SK-N-SH (cell line): Measurements from ENCODE around the gene SCN4A. TPM values are rescaled to one million over a fixed set of nuclear protein-coding genes. Genes with fewer than 3 reads are reported as not detected.

Experiments used
- CTCF ChIA-PET: fragments of 300-600, 350-600 bp; formaldehyde crosslinking; extraction: SDS; loops from one replicate; lab custom pipeline; 2021; lab: Yijun Ruan, JAX
- POLR2A ChIA-PET: fragments of 350-600 bp; sonication (Branson Sonifier 250); formaldehyde crosslinking; extraction: SDS; loops from one replicate; lab custom pipeline; 2020; ENCODE audit warnings: antibody characterized with exemption, inconsistent platforms; lab: Yijun Ruan, JAX
- DNase-seq: peaks from one replicate; pipeline ENCODE4 v3.0.0; 2012
- H2AFZ ChIP-seq: fragments of 200-600 bp; sonication (generic); 2 replicates; pipeline ENCODE4 v1.8.1; 2016; ENCODE audit warnings: antibody characterized with exemption, mild to moderate bottlenecking, low read depth
- H3F3A ChIP-seq: fragments of 200-600 bp; sonication (generic); replicated peaks from 2 replicates; pipeline ENCODE3; 2016; ENCODE audit warnings: antibody characterized with exemption, mild to moderate bottlenecking; ENCODE audit not compliant: insufficient read depth
- H3K27ac ChIP-seq, 2 experiments: fragments of 200-500 bp in 1 of 2; fragments of 200-600 bp in 1 of 2; sonication (Bioruptor generic) in 1 of 2; sonication (generic), shearing (Covaris generic) in 1 of 2; 2 replicates each; pipeline versions ENCODE4 v1.5.1 to v1.6.1; 2014 to 2016; ENCODE audit warnings: low read depth in 2 of 2, inconsistent platforms in 1 of 2, low read length in 1 of 2, mild to moderate bottlenecking in 1 of 2, mixed read lengths in 1 of 2
- H3K27me3 ChIP-seq: fragments of 200-600 bp; sonication (generic), shearing (Covaris generic); 2 replicates; pipeline ENCODE4 v1.6.1; 2016; ENCODE audit warnings: mixed run types; ENCODE audit not compliant: insufficient read depth
- H3K36me3 ChIP-seq, 2 experiments: fragments of 200-500 bp in 1 of 2; fragments of 200-600 bp in 1 of 2; sonication (Bioruptor generic) in 1 of 2; sonication (generic) in 1 of 2; replicated peaks in 1 of 2; 2 replicates each; pipeline versions ENCODE3 to v1.5.1; 2014 to 2016; ENCODE audit warnings: low read length in 1 of 2, mild to moderate bottlenecking in 1 of 2; ENCODE audit not compliant: insufficient read depth in 2 of 2, control insufficient read depth in 1 of 2
- H3K4me1 ChIP-seq, 2 experiments: fragments of 200-500 bp in 1 of 2; fragments of 200-600 bp in 1 of 2; sonication (Bioruptor generic) in 1 of 2; sonication (generic), shearing (Covaris generic) in 1 of 2; 2 replicates each; pipeline versions ENCODE4 v1.5.1 to v1.6.1; 2014 to 2016; ENCODE audit warnings: low read depth in 1 of 2, low read length in 1 of 2, mixed run types in 1 of 2; ENCODE audit not compliant: insufficient read depth in 2 of 2, control insufficient read depth in 1 of 2
- H3K4me2 ChIP-seq: fragments of 200-600 bp; sonication (generic), shearing (Covaris generic); 2 replicates; pipeline ENCODE4 v1.6.1; 2017; ENCODE audit warnings: mixed run types
- H3K4me3 ChIP-seq, 2 experiments: fragments of 200-500 bp in 1 of 2; fragments of 200-600 bp in 1 of 2; sonication (Bioruptor generic) in 1 of 2; sonication (generic), shearing (Covaris generic) in 1 of 2; 2 replicates each; pipeline versions ENCODE4 v1.5.1 to v1.8.1; 2014 to 2016; ENCODE audit warnings: low read depth in 2 of 2, inconsistent platforms in 1 of 2, low read length in 1 of 2, mild to moderate bottlenecking in 1 of 2, mixed read lengths in 1 of 2, moderate library complexity in 1 of 2
- H3K79me2 ChIP-seq: fragments of 200-600 bp; sonication (generic); 2 replicates; pipeline ENCODE4 v1.8.1; 2017; ENCODE audit warnings: mild to moderate bottlenecking; ENCODE audit not compliant: insufficient read depth
- H3K9ac ChIP-seq: fragments of 200-600 bp; sonication (generic); 2 replicates; pipeline ENCODE4 v1.6.1; 2017; ENCODE audit warnings: mixed run types
- H3K9me2 ChIP-seq: fragments of 200-600 bp; sonication (generic); 2 replicates; pipeline ENCODE4 v1.6.1; 2017; ENCODE audit warnings: mixed run types
- H3K9me3 ChIP-seq: fragments of 200-600 bp; sonication (generic); 2 replicates; pipeline ENCODE4 v1.6.1; 2017; ENCODE audit warnings: mixed run types, mild to moderate bottlenecking, moderate library complexity
- H4K20me1 ChIP-seq: fragments of 200-600 bp; sonication (generic); 2 replicates; pipeline ENCODE4 v1.6.1; 2017; ENCODE audit warnings: mild to moderate bottlenecking, mixed run types; ENCODE audit not compliant: insufficient read depth
- GABPA ChIP-seq: IDR thresholded peaks from 2 replicates; pipeline ENCODE4 v1.4.0; 2012; ENCODE audit warnings: low read depth, mild to moderate bottlenecking
- GATA2 ChIP-seq: sonication (generic); formaldehyde crosslinking; IDR thresholded peaks from 2 replicates; pipeline ENCODE4 v1.5.0; 2020; ENCODE audit warnings: mild to moderate bottlenecking, missing genetic modification reagents
- IRF3 ChIP-seq: fragments of 150-350 bp; IDR thresholded peaks from 2 replicates; pipeline ENCODE4 v1.6.1; 2016; ENCODE audit warnings: mild to moderate bottlenecking, low read depth, low read length
- MAX ChIP-seq: IDR thresholded peaks from 2 replicates; pipeline ENCODE4 v1.4.0; 2012; ENCODE audit warnings: low read depth
- NFIC ChIP-seq: IDR thresholded peaks from 2 replicates; pipeline ENCODE4 v1.4.0; 2012; ENCODE audit warnings: borderline replicate concordance
- RCOR1 ChIP-seq: fragments of 150-350 bp; IDR thresholded peaks from 2 replicates; pipeline ENCODE4 v1.6.1; 2017; ENCODE audit warnings: antibody characterized with exemption, low read length
- RFX5 ChIP-seq: IDR thresholded peaks from 2 replicates; pipeline ENCODE4 v1.6.1; 2012; ENCODE audit warnings: mild to moderate bottlenecking, improper control_type of control experiment, low read length
- SMC3 ChIP-seq: IDR thresholded peaks from 2 replicates; pipeline ENCODE4 v1.6.1; 2012; ENCODE audit warnings: low read depth, low read length, improper control_type of control experiment
- TCF12 ChIP-seq: IDR thresholded peaks from 2 replicates; pipeline ENCODE4 v1.4.0; 2012
- TEAD4 ChIP-seq: IDR thresholded peaks from 2 replicates; pipeline ENCODE4 v1.4.0; 2012; ENCODE audit warnings: mild to moderate bottlenecking, borderline replicate concordance; ENCODE audit not compliant: insufficient read depth
- USF2 ChIP-seq: fragments of 150-350 bp; IDR thresholded peaks from 2 replicates; pipeline ENCODE4 v1.6.1; 2017; ENCODE audit warnings: antibody characterized with exemption, low read length, low read depth, borderline replicate concordance
- ZBTB33 ChIP-seq: IDR thresholded peaks from 2 replicates; pipeline ENCODE4 v1.4.0; 2012; ENCODE audit warnings: low read depth, borderline replicate concordance
- WGBS: methylation state at CpG from one replicate; pipeline ENCODE4 v1.1.6; 2017; ENCODE audit warnings: low lambda C conversion rate; 5-methylcytosine and 5-hydroxymethylcytosine counted together
- polyA plus RNA-seq, 3 experiments: library from polyadenylated mRNA; depleted of rRNA; stranded (reverse); fragments of >200 nt; gene quantifications; 2 replicates each; pipeline ENCODE4 v1.2.3, GENCODE V29; 2012

Gene SCN4A
- polyA plus RNA-seq, 1 of the 3 experiments (the other 2 are of a cell fraction), result not detected

GRCh38 chr17:63945784-63946439 lies 26.8 kb downstream of the SCN4A start:
- Histone ChIP-seq H3K9ac (no peak overlapping the region), H3F3A (no peaks in the 10 kb centered on the region), H3K36me3 (no peaks in the 10 kb centered on the region), H3K9me3 (no peaks in the 10 kb centered on the region), H3K4me2 (no peak overlapping the region), H3K27ac (no peak overlapping the region), H3K9me2 (no peaks in the 10 kb centered on the region), H3K4me3 (no peak overlapping the region), H3K27me3 (no peaks in the 10 kb centered on the region; the same call in 1 of the 2 replicates), H3K4me1 (no peaks in the 10 kb centered on the region), H4K20me1 (no peaks in the 10 kb centered on the region), H2AFZ (no peak overlapping the region), H3K79me2 (no peaks in the 10 kb centered on the region)
- POLR2A ChIA-PET, result no interaction called here
- 100% methylated on average over 1 of the region's 6 CpGs for WGBS
- DNase-seq, result no peak
- CTCF ChIA-PET, result interaction anchor here (0.6 to 3.3 kb wide), 53 partner anchors 8 to 473 kb away, joined by 3 to 69 read pairs (median 5); partner anchors contain the start of genes CD79B, CSHL1, ERN1 and GH1
- TF ChIP-seq GATA2 (CRISPR knock-in tag) (no peak), TCF12 (no peak), MAX (no peak), GABPA (no peak), RFX5 (no peak), ZBTB33 (no peak), RCOR1 (no peak), TEAD4 (no peak), SMC3 (no peak), USF2 (no peak), NFIC (no peak), IRF3 (no peak)
